ENCODE measurements around the gene ADAM22. TPM values are rescaled to one million over a fixed set of nuclear protein-coding genes. Genes with fewer than 3 reads are reported as not detected.

ADAM22 gene
- total RNA-seq, 1 experiment from 2014 or later, result 14.0 TPM

- H3K9me3 ChIP-seq (ENCODE audit: insufficient read depth, low read depth), result no peaks in the 10 kb centered on the region
- DNase-seq, result no peak
- no peaks in the 10 kb centered on the region for H3K36me3 ChIP-seq (ENCODE audit: low read depth)
- H3K27ac ChIP-seq, result no peak overlapping the region
- no peaks in the 10 kb centered on the region for H4K20me1 ChIP-seq (ENCODE audit: insufficient read depth)
- TF ChIP-seq EZH2 (IDR thresholded peaks at IDR 0.05; ENCODE audit: low read depth), result no peak
- TF ChIP-seq, protein P1, sequence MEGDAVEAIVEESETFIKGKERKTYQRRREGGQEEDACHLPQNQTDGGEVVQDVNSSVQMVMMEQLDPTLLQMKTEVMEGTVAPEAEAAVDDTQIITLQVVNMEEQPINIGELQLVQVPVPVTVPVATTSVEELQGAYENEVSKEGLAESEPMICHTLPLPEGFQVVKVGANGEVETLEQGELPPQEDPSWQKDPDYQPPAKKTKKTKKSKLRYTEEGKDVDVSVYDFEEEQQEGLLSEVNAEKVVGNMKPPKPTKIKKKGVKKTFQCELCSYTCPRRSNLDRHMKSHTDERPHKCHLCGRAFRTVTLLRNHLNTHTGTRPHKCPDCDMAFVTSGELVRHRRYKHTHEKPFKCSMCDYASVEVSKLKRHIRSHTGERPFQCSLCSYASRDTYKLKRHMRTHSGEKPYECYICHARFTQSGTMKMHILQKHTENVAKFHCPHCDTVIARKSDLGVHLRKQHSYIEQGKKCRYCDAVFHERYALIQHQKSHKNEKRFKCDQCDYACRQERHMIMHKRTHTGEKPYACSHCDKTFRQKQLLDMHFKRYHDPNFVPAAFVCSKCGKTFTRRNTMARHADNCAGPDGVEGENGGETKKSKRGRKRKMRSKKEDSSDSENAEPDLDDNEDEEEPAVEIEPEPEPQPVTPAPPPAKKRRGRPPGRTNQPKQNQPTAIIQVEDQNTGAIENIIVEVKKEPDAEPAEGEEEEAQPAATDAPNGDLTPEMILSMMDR (conservative IDR thresholded peaks at IDR 0.05), result no peak
- POLR2A ChIA-PET (ENCODE audit: unreplicated experiment), result no interaction called here
- no TSS peak for BruUV-seq (replicated peaks)
- intact Hi-C loops (cut with micrococcal nuclease; ENCODE audit: unreplicated experiment), result loop anchor here (10.0 kb wide), 1 partner anchor 212 kb away; no protein-coding TSS in a partner anchor
- CTCF ChIA-PET, result no interaction called here
- H3K4me2 ChIP-seq, result no peak overlapping the region
- no peaks in the 10 kb centered on the region for H3K27me3 ChIP-seq (ENCODE audit: insufficient read depth, low read depth)
- H3K9me2 ChIP-seq (ENCODE audit: insufficient read depth), result 0 out of 2 replicates have a peak, but pooled peaks cover 4% of the 10 kb centered on the region
- H3K4me1 ChIP-seq (replicated peaks; ENCODE audit: insufficient read depth), result no peaks in the 10 kb centered on the region
- no peak overlapping the region for H3K4me3 ChIP-seq
- no peaks in the 10 kb centered on the region for H3F3A ChIP-seq (ENCODE audit: insufficient read depth, low read depth)
- H2AFZ ChIP-seq, result no peak overlapping the region
- H3K79me2 ChIP-seq (ENCODE audit: low read depth), result no peaks in the 10 kb centered on the region
These were observed 182.3 kb downstream of the ADAM22 start for GRCh38 chr7:88116235-88116795.

- no peaks in the 10 kb centered on the region for H3K79me2 ChIP-seq (ENCODE audit: low read depth)
- intact Hi-C loops (cut with micrococcal nuclease; ENCODE audit: unreplicated experiment), result loop anchor here (10.0 kb wide), 1 partner anchor 213 kb away; no protein-coding TSS in a partner anchor
- no peaks in the 10 kb centered on the region for H3K36me3 ChIP-seq (ENCODE audit: low read depth)
- DNase-seq, result no peak
- H4K20me1 ChIP-seq (ENCODE audit: insufficient read depth), result no peaks in the 10 kb centered on the region
- H3K9me3 ChIP-seq (ENCODE audit: insufficient read depth, low read depth), result no peaks in the 10 kb centered on the region
- H3K4me1 ChIP-seq (replicated peaks; ENCODE audit: insufficient read depth), result no peaks in the 10 kb centered on the region
- no TSS peak for BruUV-seq (replicated peaks)
- no peaks in the 10 kb centered on the region for H3K27me3 ChIP-seq (ENCODE audit: insufficient read depth, low read depth)
- no peak overlapping the region for H3K27ac ChIP-seq
- H2AFZ ChIP-seq, result no peak overlapping the region
- H3K4me2 ChIP-seq, result no peak overlapping the region
- no peak overlapping the region for H3K4me3 ChIP-seq
- CTCF ChIA-PET, result no interaction called here
- H3K9me2 ChIP-seq (ENCODE audit: insufficient read depth), result 0 out of 2 replicates have a peak, but pooled peaks cover 4% of the 10 kb centered on the region
- POLR2A ChIA-PET (ENCODE audit: unreplicated experiment), result no interaction called here
- TF ChIP-seq, protein P1 (conservative IDR thresholded peaks at IDR 0.05), result no peak
- no peak for TF ChIP-seq EZH2 (IDR thresholded peaks at IDR 0.05; ENCODE audit: low read depth)
- H3F3A ChIP-seq (ENCODE audit: insufficient read depth, low read depth), result no peaks in the 10 kb centered on the region
These were observed 183.3 kb downstream of the ADAM22 start for GRCh38 chr7:88117325-88117724.

GRCh38 chr7:88121335-88121734 lies 187.3 kb downstream of the ADAM22 start:
- no peaks in the 10 kb centered on the region for H3K79me2 ChIP-seq (ENCODE audit: low read depth)
- H3K4me2 ChIP-seq, result no peak overlapping the region
- no peaks in the 10 kb centered on the region for H3F3A ChIP-seq (ENCODE audit: insufficient read depth, low read depth)
- ChIA-PET CTCF (no interaction called here), POLR2A (ENCODE audit: unreplicated experiment) (no interaction called here)
- no peak for DNase-seq
- H3K4me1 ChIP-seq (replicated peaks; ENCODE audit: insufficient read depth), result no peaks in the 10 kb centered on the region
- no peak overlapping the region for H2AFZ ChIP-seq
- no peak overlapping the region for H3K4me3 ChIP-seq
- TF ChIP-seq EZH2 (IDR thresholded peaks at IDR 0.05; ENCODE audit: low read depth), result no peak
- TF ChIP-seq, protein P1 (conservative IDR thresholded peaks at IDR 0.05), result no peak
- H3K9me3 ChIP-seq (ENCODE audit: insufficient read depth, low read depth), result no peaks in the 10 kb centered on the region
- BruUV-seq (replicated peaks), result no TSS peak
- no peaks in the 10 kb centered on the region for H4K20me1 ChIP-seq (ENCODE audit: insufficient read depth)
- H3K27me3 ChIP-seq (ENCODE audit: insufficient read depth, low read depth), result no peaks in the 10 kb centered on the region
- no peaks in the 10 kb centered on the region for H3K36me3 ChIP-seq (ENCODE audit: low read depth)
- H3K9me2 ChIP-seq (ENCODE audit: insufficient read depth), result peaks cover 9% of the 10 kb centered on the region; the same call in 1 of the 2 replicates
- no peak overlapping the region for H3K27ac ChIP-seq
- intact Hi-C loops (cut with micrococcal nuclease; ENCODE audit: unreplicated experiment), result no loop called here
